ENCODE results near the gene C17orf114.

C17orf114 gene

GRCh38 chr17:4788807-4789700 is 13.1 kb downstream of the C17orf114 start, which contains the start of gene GLTPD2 (continued):
- peak; percentile 42 for TF ChIP-seq ESRRA (CRISPR knock-in tag; IDR thresholded peaks at IDR 0.05; ENCODE audit: low read depth)
- peak; percentile 54 to 81 for TF ChIP-seq NR2F1 (CRISPR knock-in tag; IDR thresholded peaks at IDR 0.05)
- 0 out of 2 replicates have a peak, but pooled peaks have one; percentile 64 for TF ChIP-seq ZBTB20 (CRISPR knock-in tag; IDR thresholded peaks at IDR 0.05; ENCODE audit: borderline replicate concordance, low read depth)
- peak; percentile 49; the same call in 1 of the 2 replicates for TF ChIP-seq ZBTB7A (CRISPR knock-in tag; IDR thresholded peaks at IDR 0.05)
- TF ChIP-seq ZNF234 (CRISPR knock-in tag; conservative IDR thresholded peaks at IDR 0.05), result no peak
- TF ChIP-seq AGO1 (IDR thresholded peaks at IDR 0.05; ENCODE audit: low read depth, low read length, poor library complexity, severe bottlenecking), result peak; percentile 48
- peak; percentile 22; the same call in 1 of the 2 replicates for TF ChIP-seq NFYB (CRISPR knock-in tag; IDR thresholded peaks at IDR 0.05)
- TF ChIP-seq ZNF335 (CRISPR knock-in tag; IDR thresholded peaks at IDR 0.05), result peak; percentile 33; the same call in 1 of the 2 replicates
- no peak for TF ChIP-seq ZNF382 (CRISPR knock-in tag; IDR thresholded peaks at IDR 0.05; ENCODE audit: borderline replicate concordance)
- 0 out of 2 replicates have a peak, but pooled peaks have one; percentile 66 for TF ChIP-seq ZNF780A (CRISPR knock-in tag; IDR thresholded peaks at IDR 0.05)
- no peak for TF ChIP-seq HHEX (CRISPR knock-in tag; IDR thresholded peaks at IDR 0.05)
- TF ChIP-seq ZBTB7B (CRISPR knock-in tag; IDR thresholded peaks at IDR 0.05), result peak; percentile 76
- TF ChIP-seq ZNF460 (CRISPR knock-in tag; IDR thresholded peaks at IDR 0.05; ENCODE audit: borderline replicate concordance), result peak; percentile 22; the same call in 1 of the 2 replicates
- TF ChIP-seq SAFB2 (CRISPR knock-in tag; IDR thresholded peaks at IDR 0.05; ENCODE audit: borderline replicate concordance, low read depth), result peak; percentile 41; the same call in 1 of the 2 replicates
- TF ChIP-seq GZF1 (CRISPR knock-in tag; IDR thresholded peaks at IDR 0.05), result 0 out of 2 replicates have a peak, but pooled peaks have one; percentile 51
- 0 out of 4 replicates have a peak, but pooled peaks of 1 of the 2 experiments have one; percentile 33 for TF ChIP-seq ATF4 (CRISPR knock-in tag; IDR thresholded peaks at IDR 0.05)
- no peak for TF ChIP-seq ZNF777 (CRISPR knock-in tag; IDR thresholded peaks at IDR 0.05)
- TF ChIP-seq AGO2 (optimal IDR thresholded peaks at IDR 0.05; ENCODE audit: low read depth, low read length), result peak; percentile 92
- no peak for TF ChIP-seq LCORL (IDR thresholded peaks at IDR 0.05)
- TF ChIP-seq LCORL (CRISPR knock-in tag; IDR thresholded peaks at IDR 0.05), result peak; percentile 86; the same call in 1 of the 2 replicates
- TF ChIP-seq NCOA2 (CRISPR knock-in tag; IDR thresholded peaks at IDR 0.05), result peak; percentile 56; the same call in 1 of the 2 replicates
- TF ChIP-seq, protein P1, sequence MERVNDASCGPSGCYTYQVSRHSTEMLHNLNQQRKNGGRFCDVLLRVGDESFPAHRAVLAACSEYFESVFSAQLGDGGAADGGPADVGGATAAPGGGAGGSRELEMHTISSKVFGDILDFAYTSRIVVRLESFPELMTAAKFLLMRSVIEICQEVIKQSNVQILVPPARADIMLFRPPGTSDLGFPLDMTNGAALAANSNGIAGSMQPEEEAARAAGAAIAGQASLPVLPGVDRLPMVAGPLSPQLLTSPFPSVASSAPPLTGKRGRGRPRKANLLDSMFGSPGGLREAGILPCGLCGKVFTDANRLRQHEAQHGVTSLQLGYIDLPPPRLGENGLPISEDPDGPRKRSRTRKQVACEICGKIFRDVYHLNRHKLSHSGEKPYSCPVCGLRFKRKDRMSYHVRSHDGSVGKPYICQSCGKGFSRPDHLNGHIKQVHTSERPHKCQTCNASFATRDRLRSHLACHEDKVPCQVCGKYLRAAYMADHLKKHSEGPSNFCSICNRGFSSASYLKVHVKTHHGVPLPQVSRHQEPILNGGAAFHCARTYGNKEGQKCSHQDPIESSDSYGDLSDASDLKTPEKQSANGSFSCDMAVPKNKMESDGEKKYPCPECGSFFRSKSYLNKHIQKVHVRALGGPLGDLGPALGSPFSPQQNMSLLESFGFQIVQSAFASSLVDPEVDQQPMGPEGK (CRISPR knock-in tag; IDR thresholded peaks at IDR 0.05), result peak; percentile 96
- TF ChIP-seq HNRNPLL (IDR thresholded peaks at IDR 0.05; ENCODE audit: low read depth, low read length, poor library complexity, severe bottlenecking), result peak; percentile 71
- peak; percentile 19; the same call in 1 of the 2 replicates for TF ChIP-seq ZNF501 (CRISPR knock-in tag; IDR thresholded peaks at IDR 0.05)
- no peak for TF ChIP-seq ZNF597 (CRISPR knock-in tag; IDR thresholded peaks at IDR 0.05)
- TF ChIP-seq HNRNPL (IDR thresholded peaks at IDR 0.05; ENCODE audit: low read depth, low read length), result peak; percentile 89
